HCT116 (cell line): ENCODE results near the gene MYBPC3. TPM values are rescaled to one million over a fixed set of nuclear protein-coding genes. Genes with fewer than 3 reads are reported as not detected.

Experiments used
- ATAC-seq: fragments of 200-7000 bp; cut with Tn5 transposase; 2 replicates; pipeline ENCODE4 v1.9.1; 2020; ENCODE audit warnings: mild to moderate bottlenecking, moderate library complexity
- BruUV-seq: library from RNA; stranded (reverse); fragments of 400-500 nt; replicated peaks from 2 replicates; lab custom pipeline; 2021; lab: Mats Ljungman, UMichigan
- CTCF ChIA-PET: fragments of 300-600 bp; sonication (Branson Sonifier 250); formaldehyde crosslinking; loops from one replicate; lab custom pipeline; 2021; ENCODE audit warnings: antibody characterized with exemption; lab: Charles Lee
- POLR2A ChIA-PET: fragments of 300-600, 350-600 bp; sonication (Branson Sonifier 250); formaldehyde crosslinking; loops from one replicate; lab custom pipeline; 2021; ENCODE audit warnings: antibody characterized with exemption; lab: Charles Lee
- RAD21 ChIA-PET, 2 experiments: fragments of 300-600 bp; sonication (Branson Sonifier 250); formaldehyde crosslinking; loops; one replicate each; lab custom pipeline; 2023; ENCODE audit warnings: low total read pairs in 2 of 2; ENCODE audit not compliant: uncharacterized antibody in 2 of 2, unreplicated experiment in 2 of 2, low non-redundant PET in 1 of 2; lab: Charles Lee
- DNase-seq: peaks from one replicate; pipeline ENCODE4 v3.0.0-alpha.2; 2010; ENCODE audit warnings: low read depth, low spot score
- H2AFZ ChIP-seq: fragments of 200-600 bp; shearing (Covaris generic), sonication (generic); 2 replicates; pipeline ENCODE4 v1.6.1; 2017; ENCODE audit warnings: low read depth, mixed run types, mixed read lengths, antibody characterized with exemption, low read length; ENCODE audit not compliant: poor library complexity, severe bottlenecking
- H3K27ac ChIP-seq: 2 replicates; pipeline ENCODE4 v1.5.1; 2012; ENCODE audit warnings: low read depth, low read length
- H3K27me3 ChIP-seq: fragments of 200-600 bp; sonication (generic); 2 replicates; pipeline ENCODE4 v1.6.1; 2016; ENCODE audit warnings: mixed run types, low read length, mixed read lengths; ENCODE audit not compliant: insufficient read depth
- H3K36me3 ChIP-seq, 2 experiments: fragments of 200-500 bp in 1 of 2; fragments of 200-600 bp in 1 of 2; sonication (Bioruptor generic) in 1 of 2; sonication (generic) in 1 of 2; 2 replicates each; pipeline versions ENCODE4 v1.5.1 to v1.6.1; 2014 to 2016; ENCODE audit warnings: low read length in 2 of 2, inconsistent platforms in 1 of 2, mixed read lengths in 1 of 2, mixed run types in 1 of 2; ENCODE audit not compliant: insufficient read depth in 2 of 2, control insufficient read depth in 1 of 2
- H3K4me1 ChIP-seq, 2 experiments: fragments of 200-600 bp in 1 of 2; sonication (generic) in 1 of 2; 2 replicates each; pipeline versions ENCODE4 v1.5.1 to v1.6.1; 2012 to 2017; ENCODE audit warnings: low read length in 2 of 2, inconsistent platforms in 1 of 2, mild to moderate bottlenecking in 1 of 2, mixed read lengths in 1 of 2, mixed run types in 1 of 2, moderate library complexity in 1 of 2; ENCODE audit not compliant: insufficient read depth in 2 of 2, control insufficient read depth in 1 of 2
- H3K4me2 ChIP-seq: fragments of 200-600 bp; sonication (generic); 2 replicates; pipeline ENCODE4 v1.6.1; 2017; ENCODE audit warnings: mixed run types, low read length, mixed read lengths
- H3K4me3 ChIP-seq, 2 experiments: fragments of 200-600 bp in 1 of 2; sonication (generic) in 1 of 2; replicated peaks in 1 of 2; 2 replicates each; pipeline ENCODE4 v1.5.1; 2011 to 2016; ENCODE audit warnings: low read length in 2 of 2, control low read depth in 1 of 2, low read depth in 1 of 2, mild to moderate bottlenecking in 1 of 2, mixed read lengths in 1 of 2, mixed run types in 1 of 2
- H3K79me2 ChIP-seq: fragments of 200-600 bp; sonication (generic); 2 replicates; pipeline ENCODE4 v1.6.1; 2017; ENCODE audit warnings: mild to moderate bottlenecking, mixed run types, low read length, moderate library complexity, mixed read lengths; ENCODE audit not compliant: insufficient read depth
- H3K9ac ChIP-seq: fragments of 200-600 bp; sonication (generic); 2 replicates; pipeline ENCODE4 v1.6.1; 2016; ENCODE audit warnings: low read length, mixed read lengths
- H3K9me2 ChIP-seq: fragments of 200-600 bp; sonication (generic), shearing (Covaris generic); 2 replicates; pipeline ENCODE4 v1.6.1; 2017; ENCODE audit warnings: mixed run types, mild to moderate bottlenecking, moderate library complexity; ENCODE audit not compliant: insufficient read depth
- H3K9me3 ChIP-seq, 2 experiments: fragments of 200-500 bp in 1 of 2; fragments of 200-600 bp in 1 of 2; sonication (Bioruptor generic) in 1 of 2; sonication (generic) in 1 of 2; 2 replicates each; pipeline ENCODE4 v1.6.1; 2014 to 2017; ENCODE audit warnings: low read length in 2 of 2, mixed read lengths in 2 of 2, inconsistent platforms in 1 of 2, low read depth in 1 of 2, mild to moderate bottlenecking in 1 of 2, mixed run types in 1 of 2, moderate library complexity in 1 of 2; ENCODE audit not compliant: control insufficient read depth in 1 of 2, insufficient read depth in 1 of 2
- H4K20me1 ChIP-seq: fragments of 200-600 bp; sonication (generic), shearing (Covaris generic); 2 replicates; pipeline ENCODE4 v1.6.1; 2017; ENCODE audit warnings: mixed run types, mild to moderate bottlenecking, moderate library complexity; ENCODE audit not compliant: insufficient read depth
- CBX3 ChIP-seq: IDR thresholded peaks from 2 replicates; pipeline ENCODE4 v1.6.1; 2012; ENCODE audit warnings: low read depth
- CEBPB ChIP-seq: IDR thresholded peaks from 2 replicates; pipeline ENCODE4 v1.6.1; 2012; ENCODE audit warnings: low read depth
- ELF1 ChIP-seq: IDR thresholded peaks from 2 replicates; pipeline ENCODE4 v1.6.1; 2012; ENCODE audit warnings: low read depth, borderline replicate concordance
- EZH2 ChIP-seq: fragments of 200-600 bp; sonication (generic); IDR thresholded peaks from 2 replicates; pipeline ENCODE4 v1.6.1; 2017; ENCODE audit warnings: antibody characterized with exemption, mixed run types
- EZH2phosphoT487 ChIP-seq: fragments of 200-600 bp; IDR thresholded peaks from 2 replicates; pipeline ENCODE4 v1.6.1; 2018; ENCODE audit warnings: antibody characterized with exemption, borderline replicate concordance
- FOSL1 ChIP-seq: IDR thresholded peaks from 2 replicates; pipeline ENCODE4 v1.6.1; 2012; ENCODE audit warnings: low read depth
- POLR2A ChIP-seq: IDR thresholded peaks from 2 replicates; pipeline ENCODE4 v1.7.0; 2011; ENCODE audit warnings: borderline replicate concordance; ENCODE audit not compliant: insufficient read depth, insufficient read length; ENCODE audit errors: extremely low read depth
- POLR2AphosphoS5 ChIP-seq: IDR thresholded peaks from 2 replicates; pipeline ENCODE4 v1.6.1; 2011; ENCODE audit warnings: mild to moderate bottlenecking, low read depth, low read length, moderate library complexity
- RAD21 ChIP-seq: IDR thresholded peaks from 2 replicates; pipeline ENCODE4 v1.6.1; 2012; ENCODE audit warnings: low read depth, mild to moderate bottlenecking
- REST ChIP-seq: IDR thresholded peaks from 2 replicates; pipeline ENCODE4 v1.6.1; 2012; ENCODE audit warnings: low read depth
- SIN3A ChIP-seq: IDR thresholded peaks from 2 replicates; pipeline ENCODE4 v1.6.1; 2012; ENCODE audit warnings: low read depth
- SRF ChIP-seq: IDR thresholded peaks from 2 replicates; pipeline ENCODE4 v1.6.1; 2012; ENCODE audit warnings: low read depth
- TCF7L2 ChIP-seq: IDR thresholded peaks from 2 replicates; pipeline ENCODE4 v1.7.0; 2011; ENCODE audit warnings: borderline replicate concordance, inconsistent platforms; ENCODE audit not compliant: insufficient read depth, insufficient read length; ENCODE audit errors: extremely low read depth
- YY1 ChIP-seq: IDR thresholded peaks from 2 replicates; pipeline ENCODE4 v1.6.1; 2011; ENCODE audit warnings: low read length, low read depth, moderate library complexity, mild to moderate bottlenecking; ENCODE audit not compliant: insufficient replicate concordance; ENCODE audit errors: extremely low read depth
- intact Hi-C: fragments of 100-400 bp; cut with micrococcal nuclease; formaldehyde crosslinking; loops from 2 replicates; pipeline ENCODE4 v1.10.0; 2022
- total RNA-seq: library from RNA; stranded (reverse); gene quantifications from one replicate; pipeline ENCODE4 v1.2.1, GENCODE V29; 2021; ENCODE audit not compliant: unreplicated experiment
- TF ChIP-seq, protein P1 (sequence below): IDR thresholded peaks from 2 replicates; pipeline ENCODE4 v1.6.1; 2012

The MYBPC3 gene
- total RNA-seq, 1 experiment from 2014 or later: 0.25 TPM

DNA sequence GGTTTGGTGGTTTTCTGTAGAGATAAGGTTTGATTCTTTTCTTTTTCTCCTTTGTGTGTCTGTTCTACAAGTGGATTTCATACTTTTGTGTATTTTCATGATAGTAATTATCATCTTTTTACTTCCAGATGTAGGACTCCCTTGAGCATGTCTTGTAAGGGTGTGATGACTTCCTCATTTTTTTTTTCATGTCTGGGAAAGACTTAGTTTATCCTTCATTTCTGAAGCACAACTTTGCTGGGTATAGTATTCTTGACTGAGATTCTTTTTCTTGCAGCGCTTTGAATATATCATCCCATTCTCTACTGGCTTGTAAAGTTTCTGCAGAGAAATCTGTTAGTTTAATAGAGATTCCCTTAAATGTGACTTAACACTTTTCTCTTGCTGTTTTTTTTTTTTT is 49.6 kb downstream of the MYBPC3 start:
- ATAC-seq (no peak), DNase-seq (no peak)
- Histone ChIP-seq H3K27me3 (no peaks in the 10 kb centered on the region), H3K9ac (no peak overlapping the region), H4K20me1 (no peaks in the 10 kb centered on the region), H3K9me2 (no peaks in the 10 kb centered on the region), H3K4me3 (no peak overlapping the region), H3K79me2 (no peaks in the 10 kb centered on the region), H3K36me3 (peaks cover 21 to 27% of the 10 kb centered on the region in 2 experiments), H3K9me3 (peaks cover 3% of the 10 kb centered on the region in 2 experiments; a peak in 1 of 4 replicates), H3K4me1 (no peaks in the 10 kb centered on the region), H3K27ac (no peak overlapping the region), H2AFZ (no peak overlapping the region), H3K4me2 (no peak overlapping the region)
- no TSS peak for BruUV-seq
- no peak for TF ChIP-seq ELF1
- no peak for TF ChIP-seq FOSL1
- no peak for TF ChIP-seq POLR2A
- TF ChIP-seq CBX3: no peak
- TF ChIP-seq SIN3A: no peak
- no peak for TF ChIP-seq RAD21
- TF ChIP-seq, protein P1, sequence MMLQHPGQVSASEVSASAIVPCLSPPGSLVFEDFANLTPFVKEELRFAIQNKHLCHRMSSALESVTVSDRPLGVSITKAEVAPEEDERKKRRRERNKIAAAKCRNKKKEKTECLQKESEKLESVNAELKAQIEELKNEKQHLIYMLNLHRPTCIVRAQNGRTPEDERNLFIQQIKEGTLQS: no peak
- no peak for TF ChIP-seq CEBPB
- no peak for TF ChIP-seq REST
- TF ChIP-seq SRF: no peak
- TF ChIP-seq POLR2AphosphoS5: no peak
- TF ChIP-seq TCF7L2: no peak
- no peak for TF ChIP-seq YY1
- no peak for TF ChIP-seq EZH2phosphoT487
- TF ChIP-seq EZH2: no peak
- intact Hi-C loops: no loop called here
- ChIA-PET POLR2A (no interaction called here), RAD21 (no interaction called here), CTCF (no interaction called here)
